COR-L47 (cell line): ENCODE results near the gene PKP3.
"Not testable (repeated sequence)": the region's sequence is repeated elsewhere in the genome, so short reads cannot be mapped to it uniquely, and the experiment has no call there.

Source experiments
- DNase-seq: peaks from one replicate; lab custom pipeline; 2025; lab: John Stamatoyannopoulos, UW

The PKP3 gene

GRCh38 chr11:394858-395655 lies 1.0 kb downstream of the PKP3 start:
- DNase-seq = no peak

DNA sequence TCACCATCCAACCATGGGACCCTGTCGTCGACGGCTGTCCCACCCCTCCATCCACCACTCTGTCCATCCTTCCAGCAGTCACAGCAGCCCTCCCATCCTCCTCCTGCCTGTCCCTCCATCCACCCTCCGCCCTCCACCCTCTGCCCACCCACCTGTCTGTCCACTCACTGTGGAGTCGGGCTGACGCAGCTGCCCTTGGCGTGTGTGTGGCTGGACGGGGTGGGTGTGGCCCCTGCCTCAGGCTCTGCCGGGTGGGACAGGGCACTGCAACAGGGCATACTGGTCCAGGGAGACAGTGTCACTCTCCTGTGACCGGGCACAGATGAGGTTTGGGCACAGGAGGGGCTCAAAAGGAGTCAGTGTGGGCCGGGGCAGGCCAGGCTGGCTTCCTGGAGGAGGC lies 1.9 kb downstream of the PKP3 start:
- DNase-seq = no peak

DNA sequence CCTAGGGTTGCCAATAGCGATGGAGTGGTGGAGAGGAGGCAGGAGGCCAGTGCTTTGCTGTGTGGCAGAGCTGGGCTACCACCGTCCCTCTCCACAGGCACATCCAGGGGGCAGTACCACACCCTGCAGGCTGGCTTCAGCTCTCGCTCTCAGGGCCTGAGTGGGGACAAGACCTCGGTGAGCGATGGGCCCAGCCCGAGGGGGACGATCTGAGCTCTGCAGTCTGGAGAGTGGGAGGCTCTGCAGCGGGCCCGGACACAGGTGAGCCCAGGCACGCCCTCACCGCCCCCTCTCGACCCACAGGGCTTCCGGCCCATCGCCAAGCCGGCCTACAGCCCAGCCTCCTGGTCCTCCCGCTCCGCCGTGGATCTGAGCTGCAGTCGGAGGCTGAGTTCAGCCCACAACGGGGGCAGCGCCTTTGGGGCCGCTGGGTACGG lies 2.5 kb downstream of the PKP3 start:
- no peak for DNase-seq

DNA sequence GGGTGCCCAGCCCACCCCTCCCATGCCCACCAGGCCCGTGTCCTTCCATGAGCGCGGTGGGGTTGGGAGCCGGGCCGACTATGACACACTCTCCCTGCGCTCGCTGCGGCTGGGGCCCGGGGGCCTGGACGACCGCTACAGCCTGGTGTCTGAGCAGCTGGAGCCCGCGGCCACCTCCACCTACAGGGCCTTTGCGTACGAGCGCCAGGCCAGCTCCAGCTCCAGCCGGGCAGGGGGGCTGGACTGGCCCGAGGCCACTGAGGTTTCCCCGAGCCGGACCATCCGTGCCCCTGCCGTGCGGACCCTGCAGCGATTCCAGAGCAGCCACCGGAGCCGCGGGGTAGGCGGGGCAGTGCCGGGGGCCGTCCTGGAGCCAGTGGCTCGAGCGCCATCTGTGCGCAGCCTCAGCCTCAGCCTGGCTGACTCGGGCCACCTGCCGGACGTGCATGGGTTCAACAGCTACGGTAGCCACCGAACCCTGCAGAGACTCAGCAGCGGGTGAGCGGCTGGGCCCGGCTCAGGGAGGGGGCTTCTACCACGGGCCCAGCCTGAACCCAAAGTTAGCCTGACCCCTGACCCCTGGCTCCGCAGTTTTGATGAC lies 3.0 kb downstream of the PKP3 start:
- no peak for DNase-seq

DNA sequence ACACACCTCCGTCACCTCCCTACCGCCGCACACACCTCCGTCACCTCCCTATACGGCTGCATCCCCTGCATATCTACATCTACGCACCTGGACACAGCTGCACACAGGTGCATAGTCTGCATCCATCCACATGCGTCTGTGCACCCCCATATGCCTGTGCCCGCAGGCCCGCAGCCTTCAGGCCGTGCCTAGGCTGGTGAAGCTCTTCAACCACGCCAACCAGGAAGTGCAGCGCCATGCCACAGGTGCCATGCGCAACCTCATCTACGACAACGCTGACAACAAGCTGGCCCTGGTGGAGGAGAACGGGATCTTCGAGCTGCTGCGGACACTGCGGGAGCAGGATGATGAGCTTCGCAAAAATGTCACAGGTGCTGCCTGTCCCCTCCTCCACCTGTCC lies 4.8 kb downstream of the PKP3 start:
- no peak for DNase-seq

DNA sequence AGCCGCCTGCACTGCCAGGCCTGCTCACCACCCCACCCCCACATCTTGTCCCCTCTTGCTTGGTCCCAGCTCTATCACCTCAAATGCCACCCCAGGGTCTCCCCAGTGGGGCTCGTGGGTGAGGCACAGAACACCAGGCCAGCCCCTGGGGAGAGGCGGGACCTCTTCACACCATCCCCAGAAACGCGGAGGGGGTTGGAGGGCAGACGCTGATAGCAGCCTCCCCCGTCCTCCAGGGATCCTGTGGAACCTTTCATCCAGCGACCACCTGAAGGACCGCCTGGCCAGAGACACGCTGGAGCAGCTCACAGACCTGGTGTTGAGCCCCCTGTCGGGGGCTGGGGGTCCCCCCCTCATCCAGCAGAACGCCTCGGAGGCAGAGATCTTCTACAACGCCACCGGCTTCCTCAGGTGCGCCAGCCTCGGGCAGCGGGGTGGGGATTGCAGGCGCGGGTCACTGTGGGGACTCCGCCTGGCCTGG lies 5.8 kb downstream of the PKP3 start:
- no peak for DNase-seq

- DNase-seq = no peak
These were observed 6.3 kb downstream of the PKP3 start for GRCh38 chr11:400241-400689.

GRCh38 chr11:401196-401595 lies 7.2 kb downstream of the PKP3 start:
- DNase-seq = not testable (repeated sequence)

- DNase-seq = no peak
These were observed 9.2 kb downstream of the PKP3 start for GRCh38 chr11:403021-403760.

- no peak for DNase-seq
These were observed 9.9 kb downstream of the PKP3 start for GRCh38 chr11:403761-404431.

DNA sequence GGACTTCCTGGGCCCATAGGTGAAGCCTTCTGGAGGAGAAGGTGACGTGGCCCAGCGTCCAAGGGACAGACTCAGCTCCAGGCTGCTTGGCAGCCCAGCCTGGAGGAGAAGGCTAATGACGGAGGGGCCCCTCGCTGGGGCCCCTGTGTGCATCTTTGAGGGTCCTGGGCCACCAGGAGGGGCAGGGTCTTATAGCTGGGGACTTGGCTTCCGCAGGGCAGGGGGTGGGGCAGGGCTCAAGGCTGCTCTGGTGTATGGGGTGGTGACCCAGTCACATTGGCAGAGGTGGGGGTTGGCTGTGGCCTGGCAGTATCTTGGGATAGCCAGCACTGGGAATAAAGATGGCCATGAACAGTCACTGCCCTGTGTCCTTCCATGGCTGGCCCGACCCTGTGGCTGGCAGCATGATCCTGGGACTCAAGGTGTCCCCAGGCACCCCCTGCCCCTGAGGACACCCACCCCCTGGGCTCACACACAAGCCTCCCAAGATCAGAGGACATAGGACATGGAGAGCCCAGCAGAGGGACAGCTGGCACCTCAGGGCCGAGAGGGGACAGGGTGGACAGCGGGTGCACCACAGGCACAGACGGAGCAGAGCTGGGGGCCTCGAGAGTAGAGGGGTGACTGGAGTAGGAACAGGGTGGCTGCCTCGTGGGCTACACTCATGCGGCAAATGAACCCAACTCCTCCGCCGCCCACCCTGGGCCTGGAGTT lies 10.7 kb downstream of the PKP3 start:
- no peak for DNase-seq

- DNase-seq = no peak
These were observed 11.4 kb downstream of the PKP3 start for GRCh38 chr11:405323-405953.

GRCh38 chr11:405954-406795 lies 12.2 kb downstream of the PKP3 start:
- no peak for DNase-seq

GRCh38 chr11:406796-407650 lies 13.0 kb downstream of the PKP3 start:
- no peak for DNase-seq

- no peak for DNase-seq
These were observed 13.7 kb downstream of the PKP3 start for GRCh38 chr11:407651-408123.

DNA sequence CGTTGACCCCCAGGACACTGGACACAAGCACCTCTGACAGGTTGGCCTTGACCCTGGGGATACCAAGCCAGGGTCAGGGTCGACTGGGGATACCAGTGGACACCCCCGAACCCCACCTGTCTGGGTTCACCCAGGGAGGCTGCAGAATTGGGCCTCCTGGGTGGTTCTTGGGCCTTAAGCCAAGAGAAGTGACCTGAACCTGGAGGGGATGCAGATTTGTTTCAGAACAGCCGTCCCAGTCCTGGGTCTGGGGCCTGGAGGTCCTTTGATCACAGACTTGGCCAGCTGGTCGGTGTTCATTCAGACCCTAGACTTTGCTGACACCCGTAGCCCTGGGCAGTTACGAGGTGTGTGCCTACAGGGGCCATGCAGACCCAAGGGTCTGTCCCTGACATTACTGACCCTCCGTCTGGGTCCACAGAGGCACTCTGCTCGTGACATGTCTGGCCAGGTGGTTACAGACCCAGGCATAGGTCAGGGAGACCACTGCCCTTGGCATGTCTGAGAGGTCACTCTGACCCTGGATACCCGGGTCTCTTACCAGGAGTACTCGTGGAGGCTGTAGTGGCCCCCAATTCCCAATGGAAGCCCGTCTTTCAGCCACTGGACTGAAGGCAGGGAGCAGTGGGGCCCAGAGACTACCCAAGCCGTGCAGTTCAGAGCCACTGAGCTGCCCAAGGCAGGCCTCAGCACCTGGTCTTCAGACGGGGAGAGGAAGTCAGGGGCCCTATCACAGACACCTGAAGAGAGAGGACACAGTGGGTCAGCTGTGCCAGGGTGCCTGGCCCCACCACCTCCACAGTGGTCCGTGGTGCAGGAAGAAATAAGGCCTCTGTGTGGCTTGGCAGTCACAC lies 14.4 kb downstream of the PKP3 start:
- DNase-seq = no peak

- DNase-seq = no peak
These were observed 15.1 kb downstream of the PKP3 start for GRCh38 chr11:409008-409599.
